HUES6 (cell line): Measurements from ENCODE around the gene PDCD2.
"Not testable (repeated sequence)": the region's sequence is repeated elsewhere in the genome, so short reads cannot be mapped to it uniquely, and the experiment has no call there.

Experiments used
- H3K27ac ChIP-seq: 2 replicates; pipeline ENCODE4 v1.7.0; 2013; ENCODE audit warnings: low read depth, mild to moderate bottlenecking, low read length, inconsistent platforms
- H3K27me3 ChIP-seq: 2 replicates; pipeline ENCODE4 v1.6.1; 2013; ENCODE audit warnings: low read length; ENCODE audit not compliant: control insufficient read depth, insufficient read depth
- H3K36me3 ChIP-seq: 2 replicates; pipeline ENCODE4 v1.6.1; 2013; ENCODE audit warnings: low read length; ENCODE audit not compliant: control insufficient read depth, insufficient read depth
- H3K4me1 ChIP-seq: 2 replicates; pipeline ENCODE4 v1.6.1; 2013; ENCODE audit warnings: low read length; ENCODE audit not compliant: control insufficient read depth, insufficient read depth
- H3K4me3 ChIP-seq: 2 replicates; pipeline ENCODE4 v1.5.1; 2013; ENCODE audit warnings: low read depth, low read length
- H3K9ac ChIP-seq: one replicate; pipeline ENCODE4 v1.6.1; 2013; ENCODE audit warnings: mild to moderate bottlenecking, low read length
- H3K9me3 ChIP-seq: 2 replicates; pipeline ENCODE4 v1.6.1; 2013; ENCODE audit warnings: low read depth, low read length; ENCODE audit not compliant: control insufficient read depth, insufficient read depth

Gene PDCD2

DNA sequence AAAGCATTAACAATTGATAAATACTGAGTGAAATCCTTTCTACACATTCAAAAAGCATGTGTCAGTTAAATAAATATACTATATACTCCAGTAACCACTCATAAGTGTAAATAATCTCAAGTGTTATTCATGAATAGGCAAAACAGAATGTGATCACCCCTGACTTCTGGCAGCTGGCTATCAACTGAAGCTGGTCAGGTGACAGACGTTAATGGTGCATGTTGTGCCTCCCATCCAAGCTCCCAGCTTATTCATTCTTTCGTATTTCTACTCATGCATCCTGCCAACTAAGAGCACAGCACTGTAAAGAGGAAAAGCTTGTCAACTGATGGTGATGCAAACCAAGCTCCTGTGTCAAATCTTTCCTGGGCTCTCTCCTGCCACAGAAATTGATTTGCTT lies 39.0 kb downstream of the PDCD2 start:
- Histone ChIP-seq H3K27me3 (no peaks in the 10 kb centered on the region), H3K36me3 (peaks cover 98% of the 10 kb centered on the region), H3K4me3 (no peak overlapping the region), H3K9ac (no peak overlapping the region), H3K27ac (no peak overlapping the region), H3K4me1 (no peaks in the 10 kb centered on the region), H3K9me3 (no peaks in the 10 kb centered on the region)

DNA sequence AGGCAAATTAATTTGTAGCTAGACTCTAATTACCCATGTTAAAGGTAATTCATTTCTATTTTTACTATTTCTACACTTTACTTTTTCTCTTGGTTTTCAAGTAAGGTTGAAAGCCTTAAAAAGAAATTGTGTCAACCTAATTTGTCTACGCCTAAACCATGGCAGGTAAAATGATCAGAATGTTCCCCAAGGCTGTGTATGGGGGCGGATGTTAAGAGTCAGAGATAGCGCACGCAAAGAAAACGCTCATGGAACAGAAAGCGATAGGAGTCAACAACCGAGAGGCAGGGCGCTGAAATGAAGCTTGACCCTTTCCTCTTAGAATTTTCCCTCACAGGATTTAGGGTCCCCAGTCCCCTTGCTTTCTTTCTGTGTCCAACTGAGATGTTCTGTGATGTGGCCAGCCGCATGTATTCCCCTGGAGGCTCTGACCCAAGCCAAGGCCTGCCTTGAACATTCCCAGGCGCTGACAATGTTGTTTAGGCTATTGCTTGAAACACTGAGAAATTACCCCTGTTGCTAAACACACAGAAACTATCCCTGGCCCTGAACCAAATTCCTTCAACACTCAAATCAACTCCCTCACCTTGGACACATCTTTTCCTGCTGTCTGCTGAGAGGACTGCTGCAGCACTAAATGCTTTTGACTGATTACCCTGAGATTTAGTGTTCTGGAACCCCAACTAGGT lies 42.3 kb downstream of the PDCD2 start:
- H3K27me3 ChIP-seq, result no peaks in the 10 kb centered on the region
- no peak overlapping the region for H3K9ac ChIP-seq
- no peaks in the 10 kb centered on the region for H3K4me1 ChIP-seq
- H3K9me3 ChIP-seq, result no peaks in the 10 kb centered on the region
- no peak overlapping the region for H3K27ac ChIP-seq
- peaks cover 98% of the 10 kb centered on the region for H3K36me3 ChIP-seq
- no peak overlapping the region for H3K4me3 ChIP-seq

DNA sequence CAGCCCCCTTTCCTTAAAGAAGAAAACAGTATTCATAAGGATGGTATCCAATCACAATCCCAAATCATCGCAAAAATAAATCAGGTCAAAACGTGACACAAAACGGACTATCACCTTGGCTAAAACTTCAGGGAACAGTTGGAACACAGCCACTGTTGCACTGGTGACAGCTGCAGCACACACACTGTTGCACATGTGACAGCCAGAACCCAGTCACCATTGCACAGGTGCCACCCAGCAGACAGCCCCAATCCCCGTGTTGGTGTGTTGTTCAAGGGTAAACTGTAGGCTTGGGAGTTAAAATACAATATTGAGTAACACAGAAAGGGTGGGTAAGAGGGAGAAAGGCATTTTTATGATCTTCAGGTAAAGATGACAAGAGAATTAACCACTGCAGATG lies 47.1 kb downstream of the PDCD2 start:
- Histone ChIP-seq H3K27me3 (no peaks in the 10 kb centered on the region), H3K27ac (no peak overlapping the region), H3K4me1 (no peaks in the 10 kb centered on the region), H3K4me3 (no peak overlapping the region), H3K36me3 (peaks cover 96% of the 10 kb centered on the region), H3K9me3 (no peaks in the 10 kb centered on the region), H3K9ac (no peak overlapping the region)

DNA sequence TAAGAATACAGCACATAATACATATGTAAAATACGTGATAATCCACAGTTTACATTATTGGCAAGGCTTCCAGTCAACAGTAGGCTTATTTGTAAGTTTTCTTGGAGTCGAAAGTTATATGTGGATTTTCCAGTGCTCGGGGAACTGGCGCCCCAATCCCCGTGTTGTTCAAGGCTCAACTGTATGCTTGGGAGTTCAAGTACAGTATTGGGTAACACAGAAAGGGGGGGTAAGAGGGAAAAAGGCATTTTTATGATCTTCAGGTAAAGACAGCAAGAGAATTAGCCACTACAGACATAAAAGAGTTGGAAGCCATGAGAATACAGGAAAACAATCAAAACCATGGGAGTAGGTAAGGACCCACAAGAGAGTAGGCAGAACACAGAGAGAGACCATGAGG lies 47.8 kb downstream of the PDCD2 start:
- no peaks in the 10 kb centered on the region for H3K4me1 ChIP-seq
- no peak overlapping the region for H3K4me3 ChIP-seq
- H3K27ac ChIP-seq, result no peak overlapping the region
- H3K9me3 ChIP-seq, result no peaks in the 10 kb centered on the region
- no peak overlapping the region for H3K9ac ChIP-seq
- H3K27me3 ChIP-seq, result no peaks in the 10 kb centered on the region
- H3K36me3 ChIP-seq, result peaks cover 89% of the 10 kb centered on the region

DNA sequence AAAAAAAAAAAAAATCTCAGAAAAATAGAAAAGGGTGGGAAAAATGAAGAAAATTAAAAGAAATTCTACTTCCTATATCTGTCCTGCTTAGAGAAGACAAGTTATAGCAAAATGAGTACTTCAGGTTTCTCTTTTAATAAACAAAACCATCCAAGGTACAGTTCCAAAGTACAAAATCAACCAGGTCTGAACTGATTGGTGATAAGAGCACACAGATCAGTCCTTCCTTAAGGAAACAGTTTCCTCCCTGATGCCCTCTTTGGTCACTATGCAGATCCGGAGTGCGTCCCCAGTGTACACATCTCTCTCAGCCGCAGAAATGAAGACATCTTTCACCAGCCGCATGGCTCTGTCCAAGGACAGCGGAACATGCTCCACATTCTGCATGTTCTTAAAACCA lies 49.4 kb downstream of the PDCD2 start:
- Histone ChIP-seq H3K4me1 (no peaks in the 10 kb centered on the region), H3K36me3 (peaks cover 73% of the 10 kb centered on the region), H3K9me3 (no peaks in the 10 kb centered on the region), H3K27ac (no peak overlapping the region), H3K27me3 (no peaks in the 10 kb centered on the region), H3K9ac (no peak overlapping the region), H3K4me3 (no peak overlapping the region)

DNA sequence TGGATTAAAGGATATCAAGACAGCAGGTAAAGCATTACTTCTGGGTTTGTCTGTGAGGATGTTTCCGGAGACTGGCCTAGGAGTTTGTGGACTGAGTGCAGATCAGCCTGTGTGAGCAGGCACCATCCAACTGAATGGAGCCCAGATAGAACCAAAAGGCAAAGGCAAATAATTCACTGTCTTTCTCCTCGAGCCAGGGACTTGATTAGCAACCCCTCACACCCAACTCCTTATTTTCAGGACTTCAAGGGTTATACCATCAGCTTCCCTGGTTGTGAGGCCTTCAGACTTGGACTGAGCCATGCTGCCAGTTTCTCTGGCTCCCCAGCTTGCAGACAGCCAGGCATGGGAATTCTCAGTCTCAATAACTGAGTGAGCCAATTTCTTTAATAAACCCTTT lies 50.6 kb downstream of the PDCD2 start:
- Histone ChIP-seq H3K9ac (no peak overlapping the region), H3K4me1 (no peaks in the 10 kb centered on the region), H3K27me3 (no peaks in the 10 kb centered on the region), H3K4me3 (no peak overlapping the region), H3K27ac (no peak overlapping the region), H3K36me3 (peaks cover 61% of the 10 kb centered on the region), H3K9me3 (no peaks in the 10 kb centered on the region)

DNA sequence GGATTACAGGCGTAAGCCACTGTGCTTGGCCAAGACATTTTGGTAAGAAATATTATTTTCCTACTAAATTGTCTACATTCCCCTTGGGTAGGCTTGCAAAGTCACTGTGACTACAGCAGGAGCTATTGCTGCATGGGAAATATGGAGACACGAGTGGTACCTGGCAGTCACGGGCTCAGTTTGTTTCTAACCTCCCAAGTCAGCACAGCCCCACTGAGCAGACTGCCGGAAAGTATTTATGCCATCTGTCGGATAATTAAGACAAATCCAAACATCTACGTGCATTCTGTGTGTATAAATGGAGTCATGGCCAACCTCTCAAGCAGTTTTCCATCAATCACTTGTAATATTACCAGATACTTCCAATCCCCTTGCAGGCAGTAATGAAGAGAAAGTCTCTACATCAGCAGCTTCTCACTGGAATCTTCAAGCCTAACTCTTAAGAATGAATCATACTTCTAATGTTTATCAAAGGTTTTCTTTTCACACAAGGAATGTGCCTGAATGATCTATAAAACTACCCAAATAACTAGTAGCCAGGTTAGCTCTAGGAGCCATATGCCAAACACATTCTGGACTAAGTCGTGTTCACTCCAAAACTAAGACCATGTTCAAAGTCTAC lies 51.5 kb downstream of the PDCD2 start:
- Histone ChIP-seq H3K36me3 (peaks cover 52% of the 10 kb centered on the region), H3K27me3 (no peaks in the 10 kb centered on the region), H3K27ac (no peak overlapping the region), H3K4me1 (no peaks in the 10 kb centered on the region), H3K9ac (no peak overlapping the region), H3K9me3 (no peaks in the 10 kb centered on the region), H3K4me3 (no peak overlapping the region)

DNA sequence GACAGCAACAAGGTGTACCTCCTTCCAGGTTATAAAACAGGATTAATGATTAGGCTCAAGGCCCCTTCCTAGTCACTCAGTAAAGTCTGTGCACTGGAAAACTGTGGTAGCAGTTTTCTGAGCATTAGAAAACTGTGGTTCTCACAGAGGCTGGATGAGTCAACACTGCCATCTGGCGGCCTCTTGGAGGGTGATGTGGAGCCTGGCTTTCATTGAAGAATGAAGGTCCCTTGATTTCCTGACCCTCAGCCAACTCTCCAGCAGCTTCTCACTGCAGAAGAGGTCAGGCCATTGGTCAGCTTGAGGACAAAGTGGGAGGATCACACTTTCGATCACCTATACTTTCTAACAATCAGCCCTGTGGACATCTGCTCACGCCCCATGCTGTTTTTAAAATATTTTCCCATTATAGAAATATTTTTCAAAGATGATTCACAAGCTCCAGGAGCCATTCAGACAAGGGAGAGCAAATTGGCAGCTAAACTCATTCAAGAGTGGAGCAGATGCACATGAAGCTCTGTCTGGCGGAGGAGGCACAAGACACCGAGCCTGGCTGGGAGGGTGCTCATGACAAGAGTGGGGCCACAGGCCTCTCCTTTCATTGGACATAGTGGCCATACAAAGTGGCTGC lies 54.5 kb downstream of the PDCD2 start:
- H3K27ac ChIP-seq, result no peak overlapping the region
- no peak overlapping the region for H3K4me3 ChIP-seq
- no peaks in the 10 kb centered on the region for H3K4me1 ChIP-seq
- no peaks in the 10 kb centered on the region for H3K27me3 ChIP-seq
- H3K36me3 ChIP-seq, result peaks cover 22% of the 10 kb centered on the region
- no peak overlapping the region for H3K9ac ChIP-seq
- no peaks in the 10 kb centered on the region for H3K9me3 ChIP-seq

DNA sequence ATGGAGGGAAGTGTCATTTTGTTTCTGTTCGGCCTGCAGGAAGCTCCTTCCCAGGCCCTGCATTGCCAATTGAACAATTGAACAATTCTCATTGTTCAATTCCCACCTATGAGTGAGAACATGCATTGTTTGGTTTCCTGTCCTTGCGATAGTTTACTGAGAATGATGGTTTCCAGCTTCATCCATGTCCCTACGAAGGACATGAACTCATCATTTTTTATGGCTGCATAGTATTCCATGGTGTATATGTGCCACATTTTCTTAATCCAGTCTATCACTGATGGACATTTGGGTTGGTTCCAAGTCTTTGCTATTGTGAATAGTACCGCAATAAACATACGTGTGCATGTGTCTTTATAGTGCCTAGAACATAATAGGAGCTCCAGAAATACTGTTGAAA lies 56.4 kb downstream of the PDCD2 start:
- not testable (repeated sequence) for H3K9ac ChIP-seq, H3K27ac ChIP-seq, H3K27me3 ChIP-seq, H3K36me3 ChIP-seq, H3K4me3 ChIP-seq, H3K9me3 ChIP-seq, H3K4me1 ChIP-seq

DNA sequence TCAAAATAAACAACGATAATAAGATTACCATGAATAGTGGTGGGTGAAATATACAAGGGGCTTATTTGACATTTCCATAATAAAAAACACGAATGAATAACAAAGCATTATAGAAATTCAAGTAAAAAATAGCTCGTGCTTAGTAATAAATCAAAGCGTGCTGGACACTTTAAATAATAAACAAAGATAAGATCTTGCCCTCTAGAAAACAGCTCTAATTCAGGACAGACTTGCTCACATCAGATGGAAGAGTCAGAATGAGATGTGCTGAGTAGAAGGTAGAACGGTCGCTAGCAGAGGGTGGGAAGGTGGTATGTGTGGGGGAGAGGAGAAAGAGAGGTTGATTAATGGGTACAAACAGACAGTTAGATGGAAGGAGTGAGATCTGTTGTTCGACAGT lies 58.6 kb downstream of the PDCD2 start:
- Histone ChIP-seq H3K9ac (no peak overlapping the region), H3K4me1 (no peaks in the 10 kb centered on the region), H3K27ac (no peak overlapping the region), H3K4me3 (no peak overlapping the region), H3K36me3 (no peaks in the 10 kb centered on the region), H3K9me3 (no peaks in the 10 kb centered on the region), H3K27me3 (no peaks in the 10 kb centered on the region)
